GM18867 (cell line): ENCODE data around the gene ZBTB5.

ENCODE experiments used
- ATAC-seq: cut with Tn5 transposase; IDR thresholded peaks from one replicate; pipeline ENCODE4 v1.9.1; 2021; ENCODE audit warnings: mild to moderate bottlenecking, moderate library complexity; ENCODE audit not compliant: unreplicated experiment

Gene ZBTB5

GRCh38 chr9:37453827-37454226 lies 11.4 kb downstream of the ZBTB5 start:
- no peak for ATAC-seq

- ATAC-seq, result no peak
Measured at GRCh38 chr9:37452611-37453010, 12.6 kb downstream of the ZBTB5 start.

GRCh38 chr9:37451628-37452027 lies 13.6 kb downstream of the ZBTB5 start:
- no peak for ATAC-seq

GRCh38 chr9:37449862-37450632 lies 15.2 kb downstream of the ZBTB5 start:
- no peak for ATAC-seq

- ATAC-seq, result no peak
Measured at GRCh38 chr9:37447111-37447510, 18.1 kb downstream of the ZBTB5 start.

GRCh38 chr9:37446401-37446800 lies 18.8 kb downstream of the ZBTB5 start:
- ATAC-seq, result no peak

- ATAC-seq, result no peak
Measured at GRCh38 chr9:37445832-37446231, 19.4 kb downstream of the ZBTB5 start.

- ATAC-seq, result no peak
Measured at GRCh38 chr9:37444890-37445289, 20.4 kb downstream of the ZBTB5 start.

- ATAC-seq, result no peak
Measured at GRCh38 chr9:37443566-37443965, 21.7 kb downstream of the ZBTB5 start.

- no peak for ATAC-seq
Measured at GRCh38 chr9:37442556-37442955, 22.7 kb downstream of the ZBTB5 start.

- no peak for ATAC-seq
Measured at GRCh38 chr9:37441776-37442370, 23.4 kb downstream of the ZBTB5 start.

- ATAC-seq, result no peak
Measured at GRCh38 chr9:37438359-37438758, 26.9 kb downstream of the ZBTB5 start.

GRCh38 chr9:37437621-37438020 lies 27.6 kb downstream of the ZBTB5 start:
- no peak for ATAC-seq

- ATAC-seq, result no peak
Measured at GRCh38 chr9:37437010-37437409, 28.2 kb downstream of the ZBTB5 start.

- no peak for ATAC-seq
Measured at GRCh38 chr9:37436540-37436939, 28.7 kb downstream of the ZBTB5 start.

- ATAC-seq, result no peak
Measured at GRCh38 chr9:37433867-37434371, 31.3 kb downstream of the ZBTB5 start.

- ATAC-seq, result no peak
Measured at GRCh38 chr9:37432020-37432419, 33.2 kb downstream of the ZBTB5 start.

- no peak for ATAC-seq
Measured at GRCh38 chr9:37430841-37431597, 34.2 kb downstream of the ZBTB5 start.

- no peak for ATAC-seq
Measured at GRCh38 chr9:37429441-37430285, 35.6 kb downstream of the ZBTB5 start.

- no peak for ATAC-seq
Measured at GRCh38 chr9:37428345-37428744, 36.9 kb downstream of the ZBTB5 start.

- no peak for ATAC-seq
Measured at GRCh38 chr9:37426846-37427245, 38.4 kb downstream of the ZBTB5 start.
